Liver (tissue), 9 donors: ENCODE results near the gene CHRM5. TPM values are rescaled to one million over a fixed set of nuclear protein-coding genes. Genes with fewer than 3 reads are reported as not detected.

Experiments
- DNase-seq: peaks from one replicate; pipeline ENCODE4 v3.0.0-alpha.2; 2017; ENCODE audit warnings: low spot score
- H3K27ac ChIP-seq, 2 donors: one replicate each; pipeline ENCODE4 v1.7.0; 2013; ENCODE audit warnings: inconsistent platforms in 2 of 2, low read length in 2 of 2, control low read depth in 1 of 2, low read depth in 1 of 2, mild to moderate bottlenecking in 1 of 2
- H3K27me3 ChIP-seq, 4 donors: one replicate each; pipeline versions ENCODE4 v1.6.1 to v1.7.0; 2013; ENCODE audit warnings: low read length in 3 of 4, inconsistent platforms in 1 of 4, mild to moderate bottlenecking in 1 of 4, moderate library complexity in 1 of 4; ENCODE audit not compliant: control insufficient read depth in 4 of 4, insufficient read depth in 4 of 4
- H3K36me3 ChIP-seq, 4 donors: one replicate each; pipeline versions ENCODE4 v1.6.1 to v1.7.0; 2013; ENCODE audit warnings: low read length in 3 of 4, mild to moderate bottlenecking in 3 of 4, low read depth in 1 of 4, moderate library complexity in 1 of 4; ENCODE audit not compliant: control insufficient read depth in 4 of 4, insufficient read depth in 3 of 4
- H3K4me1 ChIP-seq, 4 donors: one replicate each; pipeline versions ENCODE4 v1.6.1 to v1.7.0; 2013; ENCODE audit warnings: low read length in 3 of 4, mild to moderate bottlenecking in 3 of 4, moderate library complexity in 1 of 4; ENCODE audit not compliant: control insufficient read depth in 4 of 4, insufficient read depth in 4 of 4
- H3K4me3 ChIP-seq, 3 donors: one replicate each; pipeline versions ENCODE4 v1.6.1 to v1.7.0; 2013; ENCODE audit warnings: low read length in 3 of 3, control low read depth in 1 of 3, low read depth in 1 of 3, mild to moderate bottlenecking in 1 of 3
- H3K9ac ChIP-seq, 2 donors: one replicate each; pipeline ENCODE4 v1.7.0; 2013; ENCODE audit warnings: low read length in 2 of 2, mild to moderate bottlenecking in 2 of 2, moderate library complexity in 2 of 2, control low read depth in 1 of 2, low read depth in 1 of 2
- H3K9me3 ChIP-seq, 4 donors: one replicate each; pipeline versions ENCODE4 v1.6.1 to v1.7.0; 2013; ENCODE audit warnings: low read length in 3 of 4; ENCODE audit not compliant: control insufficient read depth in 4 of 4
- EGR1 ChIP-seq, 2 donors: IDR thresholded peaks; 2 replicates each; pipeline ENCODE4 v1.6.1; 2016 to 2018; ENCODE audit warnings: antibody characterized with exemption in 2 of 2, low read depth in 2 of 2
- FOXA2 ChIP-seq: IDR thresholded peaks from 2 replicates; pipeline ENCODE4 v1.6.1; 2016; ENCODE audit warnings: antibody characterized with exemption
- GABPA ChIP-seq, 2 donors: IDR thresholded peaks in 1 of 2; conservative IDR thresholded peaks in 1 of 2; 2 replicates each; pipeline ENCODE4 v1.6.1; 2016; ENCODE audit warnings: antibody characterized with exemption in 2 of 2, mild to moderate bottlenecking in 1 of 2, moderate library complexity in 1 of 2
- HNF4A ChIP-seq, 2 donors: conservative IDR thresholded peaks; 2 replicates each; pipeline ENCODE4 v1.6.1; 2016; ENCODE audit warnings: antibody characterized with exemption in 2 of 2, mild to moderate bottlenecking in 2 of 2
- HNF4G ChIP-seq: IDR thresholded peaks from 2 replicates; pipeline ENCODE4 v1.6.1; 2016; ENCODE audit warnings: antibody characterized with exemption
- JUND ChIP-seq, 2 donors: IDR thresholded peaks; 2 replicates each; pipeline ENCODE4 v1.6.1; 2016; ENCODE audit warnings: antibody characterized with exemption in 2 of 2
- NR2F2 ChIP-seq: IDR thresholded peaks from 2 replicates; pipeline ENCODE4 v1.6.1; 2016; ENCODE audit warnings: antibody characterized with exemption
- RAD21 ChIP-seq, 2 donors: IDR thresholded peaks; 2 replicates each; pipeline ENCODE4 v1.6.1; 2016; ENCODE audit warnings: antibody characterized with exemption in 2 of 2, mild to moderate bottlenecking in 2 of 2
- RXRA ChIP-seq, 2 donors: IDR thresholded peaks; 2 replicates each; pipeline ENCODE4 v1.6.1; 2017 to 2018; ENCODE audit warnings: antibody characterized with exemption in 2 of 2, mild to moderate bottlenecking in 1 of 2
- SP1 ChIP-seq: IDR thresholded peaks from 2 replicates; pipeline ENCODE4 v1.6.1; 2018; ENCODE audit warnings: antibody characterized with exemption, mild to moderate bottlenecking
- YY1 ChIP-seq: IDR thresholded peaks from 2 replicates; pipeline ENCODE4 v1.6.1; 2016; ENCODE audit warnings: antibody characterized with exemption, mild to moderate bottlenecking
- WGBS: extraction: QIAGEN DNeasy Blood & Tissue Kit; methylation state at CpG from one replicate; pipeline ENCODE4 v1.1.7; 2013; 5-methylcytosine and 5-hydroxymethylcytosine counted together
- polyA plus RNA-seq, 2 donors: library from polyadenylated mRNA; stranded (reverse) in 1 of 2; unstranded in 1 of 2; fragments of 200-250 nt in 1 of 2; fragments of >200 nt in 1 of 2; fragmentation: Nextera tagmentation in 1 of 2; extraction: Ambion mirVana in 1 of 2; gene quantifications; one replicate each; pipeline versions ENCODE4 v1.2.1 to v1.2.3, GENCODE V29; 2013 to 2015
- total RNA-seq, 2 donors: library from RNA; depleted of rRNA; stranded (reverse); fragments of >200 nt; gene quantifications; one replicate each; pipeline ENCODE4 v1.2.3, GENCODE V29; 2014
- TF ChIP-seq, protein P1 (sequence below): fragments of 150-350 bp; IDR thresholded peaks from 2 replicates; pipeline ENCODE4 v1.5.1; 2017; ENCODE audit warnings: improper control_type of control experiment, low read depth, low read length; ENCODE audit not compliant: missing input control
- TF ChIP-seq, protein P2 (sequence below): IDR thresholded peaks from 2 replicates; pipeline ENCODE4 v1.6.1; 2016; ENCODE audit warnings: antibody characterized with exemption
- TF ChIP-seq, protein P3 (sequence below): IDR thresholded peaks from 2 replicates; pipeline ENCODE4 v1.6.1; 2016; ENCODE audit warnings: antibody characterized with exemption
- TF ChIP-seq, protein P4 (sequence below): IDR thresholded peaks from 2 replicates; pipeline ENCODE4 v1.6.1; 2016; ENCODE audit warnings: antibody characterized with exemption
- TF ChIP-seq, protein P5 (sequence below): IDR thresholded peaks from 2 replicates; pipeline ENCODE4 v1.6.1; 2016; ENCODE audit warnings: antibody characterized with exemption, mild to moderate bottlenecking
- donor health status: healthy.
- donor health status: healthy.
- donor health status: healthy.
- donor health status: healthy.
- donor health status: healthy.

CHRM5 gene
- total and polyA plus RNA-seq, 4 donors, result 0.38 TPM; not detected in 3

DNA sequence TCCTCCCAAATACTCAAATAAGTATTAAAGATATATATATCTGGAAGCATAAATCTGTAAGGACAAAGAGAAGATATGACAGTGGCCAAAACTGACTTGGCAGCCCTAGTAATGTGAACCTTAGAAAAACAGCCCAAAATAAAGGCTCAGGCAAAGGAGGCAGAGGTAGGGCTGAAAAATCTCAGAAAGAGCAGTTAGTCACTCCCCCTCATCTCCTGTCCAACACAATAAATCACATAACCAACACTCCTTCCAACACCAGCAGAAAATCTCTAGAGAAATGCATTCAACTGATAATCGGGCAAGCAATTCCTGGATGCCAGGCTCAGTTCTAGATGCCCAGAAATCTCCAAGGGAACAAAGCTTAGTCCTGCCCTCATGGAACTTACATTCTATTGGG is 22.1 kb upstream of the CHRM5 start:
- no peak overlapping the region for H3K27ac ChIP-seq
- H3K36me3 ChIP-seq, result peaks cover 0 to 3% (median 0%) of the 10 kb centered on the region in 4 donors
- no peaks in the 10 kb centered on the region for H3K9me3 ChIP-seq
- H3K9ac ChIP-seq, result no peak overlapping the region
- TF ChIP-seq RAD21 (IDR thresholded peaks at IDR 0.05), result no peak
- 96% methylated on average over 1 of the region's 1 CpG for WGBS
- no peak overlapping the region for H3K4me3 ChIP-seq
- DNase-seq, result no peak
- no peaks in the 10 kb centered on the region for H3K27me3 ChIP-seq
- H3K4me1 ChIP-seq, result no peaks in the 10 kb centered on the region

DNA sequence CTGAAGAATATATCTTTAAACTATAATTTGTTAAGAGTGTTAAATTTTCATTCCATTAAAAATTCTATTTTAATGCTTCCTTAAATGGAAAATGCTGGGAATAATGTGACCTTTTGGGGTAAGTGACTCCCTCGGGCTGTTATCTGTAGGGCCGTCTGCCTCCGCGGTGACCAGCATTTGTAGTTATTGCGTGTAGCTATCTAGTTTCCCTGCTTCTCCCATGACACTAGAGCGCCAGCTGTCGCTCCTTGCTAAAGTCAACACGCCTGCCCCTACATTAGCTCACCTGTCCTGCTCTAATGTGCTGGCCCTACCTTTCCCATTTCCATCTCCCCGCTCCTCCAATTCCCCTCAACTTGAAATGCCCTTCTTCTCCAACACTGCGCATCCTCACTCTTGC is 12.4 kb upstream of the CHRM5 start:
- WGBS, result 84% methylated on average over 10 of the region's 10 CpGs
- TF ChIP-seq, protein P1, sequence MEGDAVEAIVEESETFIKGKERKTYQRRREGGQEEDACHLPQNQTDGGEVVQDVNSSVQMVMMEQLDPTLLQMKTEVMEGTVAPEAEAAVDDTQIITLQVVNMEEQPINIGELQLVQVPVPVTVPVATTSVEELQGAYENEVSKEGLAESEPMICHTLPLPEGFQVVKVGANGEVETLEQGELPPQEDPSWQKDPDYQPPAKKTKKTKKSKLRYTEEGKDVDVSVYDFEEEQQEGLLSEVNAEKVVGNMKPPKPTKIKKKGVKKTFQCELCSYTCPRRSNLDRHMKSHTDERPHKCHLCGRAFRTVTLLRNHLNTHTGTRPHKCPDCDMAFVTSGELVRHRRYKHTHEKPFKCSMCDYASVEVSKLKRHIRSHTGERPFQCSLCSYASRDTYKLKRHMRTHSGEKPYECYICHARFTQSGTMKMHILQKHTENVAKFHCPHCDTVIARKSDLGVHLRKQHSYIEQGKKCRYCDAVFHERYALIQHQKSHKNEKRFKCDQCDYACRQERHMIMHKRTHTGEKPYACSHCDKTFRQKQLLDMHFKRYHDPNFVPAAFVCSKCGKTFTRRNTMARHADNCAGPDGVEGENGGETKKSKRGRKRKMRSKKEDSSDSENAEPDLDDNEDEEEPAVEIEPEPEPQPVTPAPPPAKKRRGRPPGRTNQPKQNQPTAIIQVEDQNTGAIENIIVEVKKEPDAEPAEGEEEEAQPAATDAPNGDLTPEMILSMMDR, result no peak
- TF ChIP-seq, protein P2, sequence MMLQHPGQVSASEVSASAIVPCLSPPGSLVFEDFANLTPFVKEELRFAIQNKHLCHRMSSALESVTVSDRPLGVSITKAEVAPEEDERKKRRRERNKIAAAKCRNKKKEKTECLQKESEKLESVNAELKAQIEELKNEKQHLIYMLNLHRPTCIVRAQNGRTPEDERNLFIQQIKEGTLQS, result no peak
- TF ChIP-seq SP1 (no peak), HNF4A (conservative IDR thresholded peaks at IDR 0.05) (no peak), YY1 (no peak), EGR1 (IDR thresholded peaks at IDR 0.05; ENCODE audit: low read depth in 2 of 2) (no peak), GABPA (IDR thresholded peaks at IDR 0.05 in 1 of 2, conservative IDR thresholded peaks at IDR 0.05 in 1 of 2) (no peak), JUND (IDR thresholded peaks at IDR 0.05) (no peak), RXRA (IDR thresholded peaks at IDR 0.05) (no peak), FOXA2 (no peak), HNF4G (no peak), NR2F2 (no peak)
- TF ChIP-seq, protein P3, sequence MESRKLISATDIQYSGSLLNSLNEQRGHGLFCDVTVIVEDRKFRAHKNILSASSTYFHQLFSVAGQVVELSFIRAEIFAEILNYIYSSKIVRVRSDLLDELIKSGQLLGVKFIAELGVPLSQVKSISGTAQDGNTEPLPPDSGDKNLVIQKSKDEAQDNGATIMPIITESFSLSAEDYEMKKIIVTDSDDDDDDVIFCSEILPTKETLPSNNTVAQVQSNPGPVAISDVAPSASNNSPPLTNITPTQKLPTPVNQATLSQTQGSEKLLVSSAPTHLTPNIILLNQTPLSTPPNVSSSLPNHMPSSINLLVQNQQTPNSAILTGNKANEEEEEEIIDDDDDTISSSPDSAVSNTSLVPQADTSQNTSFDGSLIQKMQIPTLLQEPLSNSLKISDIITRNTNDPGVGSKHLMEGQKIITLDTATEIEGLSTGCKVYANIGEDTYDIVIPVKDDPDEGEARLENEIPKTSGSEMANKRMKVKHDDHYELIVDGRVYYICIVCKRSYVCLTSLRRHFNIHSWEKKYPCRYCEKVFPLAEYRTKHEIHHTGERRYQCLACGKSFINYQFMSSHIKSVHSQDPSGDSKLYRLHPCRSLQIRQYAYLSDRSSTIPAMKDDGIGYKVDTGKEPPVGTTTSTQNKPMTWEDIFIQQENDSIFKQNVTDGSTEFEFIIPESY, result no peak
- TF ChIP-seq, protein P4, sequence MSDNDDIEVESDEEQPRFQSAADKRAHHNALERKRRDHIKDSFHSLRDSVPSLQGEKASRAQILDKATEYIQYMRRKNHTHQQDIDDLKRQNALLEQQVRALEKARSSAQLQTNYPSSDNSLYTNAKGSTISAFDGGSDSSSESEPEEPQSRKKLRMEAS, result no peak
- TF ChIP-seq, protein P5, sequence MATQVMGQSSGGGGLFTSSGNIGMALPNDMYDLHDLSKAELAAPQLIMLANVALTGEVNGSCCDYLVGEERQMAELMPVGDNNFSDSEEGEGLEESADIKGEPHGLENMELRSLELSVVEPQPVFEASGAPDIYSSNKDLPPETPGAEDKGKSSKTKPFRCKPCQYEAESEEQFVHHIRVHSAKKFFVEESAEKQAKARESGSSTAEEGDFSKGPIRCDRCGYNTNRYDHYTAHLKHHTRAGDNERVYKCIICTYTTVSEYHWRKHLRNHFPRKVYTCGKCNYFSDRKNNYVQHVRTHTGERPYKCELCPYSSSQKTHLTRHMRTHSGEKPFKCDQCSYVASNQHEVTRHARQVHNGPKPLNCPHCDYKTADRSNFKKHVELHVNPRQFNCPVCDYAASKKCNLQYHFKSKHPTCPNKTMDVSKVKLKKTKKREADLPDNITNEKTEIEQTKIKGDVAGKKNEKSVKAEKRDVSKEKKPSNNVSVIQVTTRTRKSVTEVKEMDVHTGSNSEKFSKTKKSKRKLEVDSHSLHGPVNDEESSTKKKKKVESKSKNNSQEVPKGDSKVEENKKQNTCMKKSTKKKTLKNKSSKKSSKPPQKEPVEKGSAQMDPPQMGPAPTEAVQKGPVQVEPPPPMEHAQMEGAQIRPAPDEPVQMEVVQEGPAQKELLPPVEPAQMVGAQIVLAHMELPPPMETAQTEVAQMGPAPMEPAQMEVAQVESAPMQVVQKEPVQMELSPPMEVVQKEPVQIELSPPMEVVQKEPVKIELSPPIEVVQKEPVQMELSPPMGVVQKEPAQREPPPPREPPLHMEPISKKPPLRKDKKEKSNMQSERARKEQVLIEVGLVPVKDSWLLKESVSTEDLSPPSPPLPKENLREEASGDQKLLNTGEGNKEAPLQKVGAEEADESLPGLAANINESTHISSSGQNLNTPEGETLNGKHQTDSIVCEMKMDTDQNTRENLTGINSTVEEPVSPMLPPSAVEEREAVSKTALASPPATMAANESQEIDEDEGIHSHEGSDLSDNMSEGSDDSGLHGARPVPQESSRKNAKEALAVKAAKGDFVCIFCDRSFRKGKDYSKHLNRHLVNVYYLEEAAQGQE, result no peak
- H3K4me3 ChIP-seq, result no peak overlapping the region
- no peak overlapping the region for H3K9ac ChIP-seq
- no peaks in the 10 kb centered on the region for H3K27me3 ChIP-seq
- no peaks in the 10 kb centered on the region for H3K4me1 ChIP-seq
- no peak overlapping the region for H3K27ac ChIP-seq
- no peaks in the 10 kb centered on the region for H3K36me3 ChIP-seq
- no peaks in the 10 kb centered on the region for H3K9me3 ChIP-seq
- no peak for DNase-seq
